Measurements from ENCODE around the gene CD200.
"Not testable (repeated sequence)": the region's sequence is repeated elsewhere in the genome, so short reads cannot be mapped to it uniquely, and the experiment has no call there.

Gene CD200

GRCh38 chr3:112391648-112392047, 58.7 kb downstream of the CD200 start:
- DNase-seq = peak; percentile 44

GRCh38 chr3:112392393-112393359, 59.7 kb downstream of the CD200 start:
- no peak for DNase-seq

GRCh38 chr3:112393360-112393728, 60.4 kb downstream of the CD200 start:
- no peak for DNase-seq

GRCh38 chr3:112394003-112394640, 61.2 kb downstream of the CD200 start:
- no peak for DNase-seq

GRCh38 chr3:112395181-112395895, 62.4 kb downstream of the CD200 start:
- DNase-seq = peak; percentile 77

- no peak for DNase-seq
Measured at GRCh38 chr3:112395896-112396290, 62.9 kb downstream of the CD200 start.

- no peak for DNase-seq
Measured at GRCh38 chr3:112397556-112397955, 64.6 kb downstream of the CD200 start.

GRCh38 chr3:112399064-112399463, 66.1 kb downstream of the CD200 start:
- DNase-seq = no peak

GRCh38 chr3:112399554-112399953, 66.6 kb downstream of the CD200 start:
- DNase-seq = not testable (repeated sequence)

- DNase-seq = not testable (repeated sequence)
Measured at GRCh38 chr3:112400317-112400716, 67.4 kb downstream of the CD200 start.

- no peak for DNase-seq
Measured at GRCh38 chr3:112401617-112402016, 68.7 kb downstream of the CD200 start.

- no peak for DNase-seq
Measured at GRCh38 chr3:112403103-112403502, 70.1 kb downstream of the CD200 start.

GRCh38 chr3:112404924-112405549, 72.1 kb downstream of the CD200 start:
- not testable (repeated sequence) for DNase-seq

GRCh38 chr3:112405845-112406244, 72.9 kb downstream of the CD200 start:
- no peak for DNase-seq

- DNase-seq = no peak
Measured at GRCh38 chr3:112407214-112407887, 74.4 kb downstream of the CD200 start.

GRCh38 chr3:112407888-112408702, 75.1 kb downstream of the CD200 start:
- DNase-seq = no peak

- no peak for DNase-seq
Measured at GRCh38 chr3:112409041-112409440, 76.1 kb downstream of the CD200 start.

GRCh38 chr3:112411425-112411824, 78.5 kb downstream of the CD200 start:
- DNase-seq = no peak
